Epithelial cell of proximal tubule (primary cell): ENCODE results near the gene SLC35B1. TPM values are rescaled to one million over a fixed set of nuclear protein-coding genes. Genes with fewer than 3 reads are reported as not detected.
A peak's percentile ranks its signal among the peaks of the same experiment; 100 is the strongest.
"Not testable (repeated sequence)": the region's sequence is repeated elsewhere in the genome, so short reads cannot be mapped to it uniquely, and the experiment has no call there.

ENCODE experiments used
- DNase-seq: peaks from one replicate; pipeline ENCODE4 v3.0.0-alpha.2; 2011; ENCODE audit warnings: low read depth
- H3K4me3 ChIP-seq: 2 replicates; pipeline ENCODE4 v1.5.1; 2011; ENCODE audit warnings: low read depth, mild to moderate bottlenecking, low read length
- total RNA-seq: library from RNA; depleted of rRNA; stranded (reverse); fragments of >200 nt; gene quantifications from 2 replicates; pipeline ENCODE4 v1.2.3, GENCODE V29; 2015
- TF ChIP-seq, protein P1 (sequence below): conservative IDR thresholded peaks from 2 replicates; pipeline ENCODE4 v1.5.1; 2012; ENCODE audit warnings: low read depth, mild to moderate bottlenecking, low read length

SLC35B1 gene
- total RNA-seq, 1 donor from 2014 or later: 72.0 TPM

DNA sequence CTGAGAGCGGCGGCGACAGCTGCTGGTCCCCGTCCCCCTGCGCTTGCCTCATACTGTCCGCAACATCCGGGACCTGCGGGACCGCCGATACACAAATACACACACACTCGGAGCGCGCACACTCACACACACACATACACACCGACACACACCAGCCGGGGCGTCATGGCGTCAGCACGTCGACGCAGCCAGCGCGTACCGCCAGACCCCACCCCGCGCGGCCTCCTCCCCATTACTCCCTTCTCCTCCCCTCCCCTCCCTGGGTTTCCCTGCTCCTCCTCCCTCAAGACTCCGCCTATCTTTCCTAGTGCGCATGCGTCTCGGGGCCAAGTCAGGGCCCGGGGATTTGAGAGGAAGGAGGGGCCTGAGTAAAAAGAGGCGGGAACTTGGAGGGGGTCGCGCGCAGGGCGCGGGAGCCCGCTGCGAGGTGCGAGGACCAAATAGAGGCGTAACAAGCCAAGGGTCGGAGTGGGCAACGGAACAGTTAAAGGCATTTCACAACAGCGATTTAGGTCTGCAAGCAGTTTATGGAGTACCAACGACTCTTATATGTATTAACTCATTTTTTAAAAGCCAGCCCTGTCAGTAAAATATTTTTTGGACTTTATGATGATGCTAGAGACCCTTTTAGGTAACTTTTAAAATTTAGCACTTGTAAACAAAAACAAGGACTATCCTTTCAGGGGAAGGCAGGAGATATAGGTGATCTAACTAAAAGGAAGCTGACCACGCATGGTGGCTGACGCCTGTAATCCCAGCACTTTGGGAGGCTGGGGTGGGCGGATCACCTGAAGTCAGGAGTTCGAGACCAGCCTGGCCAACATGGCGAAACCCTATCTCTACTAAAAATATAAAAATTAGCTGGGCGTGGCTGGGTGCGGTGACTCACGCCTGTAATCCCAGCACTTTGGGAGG lies 29.6 kb downstream of the SLC35B1 start, which contains the start of gene SPOP:
SPOP (minus strand) TSS at position 165 of the 915 bp plus-strand sequence. CDS start 55,287 bp downstream, outside the sequence.
- peak within 1 kb of the TSS; percentile 85 for H3K4me3 ChIP-seq
- TF ChIP-seq, protein P1, sequence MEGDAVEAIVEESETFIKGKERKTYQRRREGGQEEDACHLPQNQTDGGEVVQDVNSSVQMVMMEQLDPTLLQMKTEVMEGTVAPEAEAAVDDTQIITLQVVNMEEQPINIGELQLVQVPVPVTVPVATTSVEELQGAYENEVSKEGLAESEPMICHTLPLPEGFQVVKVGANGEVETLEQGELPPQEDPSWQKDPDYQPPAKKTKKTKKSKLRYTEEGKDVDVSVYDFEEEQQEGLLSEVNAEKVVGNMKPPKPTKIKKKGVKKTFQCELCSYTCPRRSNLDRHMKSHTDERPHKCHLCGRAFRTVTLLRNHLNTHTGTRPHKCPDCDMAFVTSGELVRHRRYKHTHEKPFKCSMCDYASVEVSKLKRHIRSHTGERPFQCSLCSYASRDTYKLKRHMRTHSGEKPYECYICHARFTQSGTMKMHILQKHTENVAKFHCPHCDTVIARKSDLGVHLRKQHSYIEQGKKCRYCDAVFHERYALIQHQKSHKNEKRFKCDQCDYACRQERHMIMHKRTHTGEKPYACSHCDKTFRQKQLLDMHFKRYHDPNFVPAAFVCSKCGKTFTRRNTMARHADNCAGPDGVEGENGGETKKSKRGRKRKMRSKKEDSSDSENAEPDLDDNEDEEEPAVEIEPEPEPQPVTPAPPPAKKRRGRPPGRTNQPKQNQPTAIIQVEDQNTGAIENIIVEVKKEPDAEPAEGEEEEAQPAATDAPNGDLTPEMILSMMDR: no peak
- peak; percentile 84 for DNase-seq

GRCh38 chr17:49677134-49677932 lies 30.4 kb downstream of the SLC35B1 start:
- TF ChIP-seq, protein P1: no peak
- H3K4me3 ChIP-seq: peak overlapping the region; percentile 85
- DNase-seq: peak; percentile 23

DNA sequence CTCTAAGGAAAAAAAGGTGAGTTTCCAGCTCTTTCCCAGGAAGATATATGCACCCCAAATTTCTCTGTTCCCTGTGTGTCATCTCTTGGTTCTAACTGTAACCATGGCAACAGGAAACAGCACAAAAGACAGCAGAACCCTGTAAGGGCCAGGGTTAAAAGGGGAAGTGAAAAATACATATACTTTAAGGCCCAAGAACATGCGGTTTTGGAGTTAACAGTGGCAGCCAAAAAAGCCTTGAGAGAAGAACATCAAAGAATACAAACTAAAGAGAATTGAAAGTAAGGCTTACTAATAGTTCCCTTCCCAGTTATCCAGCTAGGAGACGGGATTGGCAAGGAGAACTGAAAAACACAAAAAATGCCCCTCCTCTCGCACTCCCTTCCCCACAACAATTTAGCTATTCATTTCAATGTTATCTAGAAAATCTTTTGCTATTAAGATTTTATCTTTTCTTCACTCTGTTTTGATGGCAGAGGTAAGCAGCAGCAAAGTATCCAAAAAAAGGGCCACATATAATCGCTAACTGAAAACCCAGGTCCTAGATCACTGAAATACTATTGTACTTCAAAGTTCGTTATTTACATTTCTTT lies 31.4 kb downstream of the SLC35B1 start:
- no peak for DNase-seq
- TF ChIP-seq, protein P1: no peak

GRCh38 chr17:49674507-49674906 lies 33.3 kb downstream of the SLC35B1 start:
- TF ChIP-seq, protein P1: no peak
- no peak overlapping the region for H3K4me3 ChIP-seq
- DNase-seq: no peak

More for the DNA sequence above, 31.4 kb downstream of the SLC35B1 start:
- H3K4me3 ChIP-seq: peak overlapping the region; percentile 85

DNA sequence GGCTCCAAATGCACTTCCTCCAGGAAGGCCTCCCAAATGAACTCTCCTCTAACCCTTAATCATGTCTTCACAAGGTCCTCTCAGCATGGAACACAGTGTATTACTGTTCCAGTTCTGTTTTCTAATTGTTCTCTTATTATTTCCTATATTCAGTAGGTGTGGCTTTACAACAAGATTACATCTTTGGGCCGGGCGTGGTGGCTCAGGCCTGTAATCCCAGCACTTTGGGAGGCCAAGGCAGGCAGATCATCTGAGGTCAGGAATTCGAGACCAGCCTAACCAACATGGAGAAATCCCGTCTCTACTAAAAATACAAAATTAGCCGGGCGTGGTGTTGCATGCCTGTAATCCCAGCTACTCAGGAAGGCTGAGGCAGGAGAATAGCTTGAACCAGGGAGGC lies 34.1 kb downstream of the SLC35B1 start:
- DNase-seq: not testable (repeated sequence)

DNA sequence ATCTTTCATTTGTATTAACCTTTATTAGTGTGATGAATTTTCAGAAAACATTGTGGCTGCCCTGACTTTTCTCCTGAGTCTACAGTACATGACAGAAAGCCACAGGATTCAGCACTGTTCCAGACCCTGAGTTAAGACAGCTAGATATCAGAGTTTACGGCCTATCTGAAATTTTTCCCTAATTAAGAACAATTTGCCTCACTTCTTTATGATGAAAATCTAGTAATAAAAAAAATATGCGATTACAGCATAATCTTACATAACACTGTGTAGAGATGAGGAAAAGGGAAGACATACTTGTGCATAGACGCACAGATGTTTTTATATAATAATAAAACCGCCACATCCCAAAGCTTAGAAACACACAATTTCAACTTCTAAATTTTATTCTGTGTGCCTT lies 37.1 kb downstream of the SLC35B1 start:
- TF ChIP-seq, protein P1: no peak

More for the DNA sequence above, 34.1 kb downstream of the SLC35B1 start:
- not testable (repeated sequence) for H3K4me3 ChIP-seq

DNA sequence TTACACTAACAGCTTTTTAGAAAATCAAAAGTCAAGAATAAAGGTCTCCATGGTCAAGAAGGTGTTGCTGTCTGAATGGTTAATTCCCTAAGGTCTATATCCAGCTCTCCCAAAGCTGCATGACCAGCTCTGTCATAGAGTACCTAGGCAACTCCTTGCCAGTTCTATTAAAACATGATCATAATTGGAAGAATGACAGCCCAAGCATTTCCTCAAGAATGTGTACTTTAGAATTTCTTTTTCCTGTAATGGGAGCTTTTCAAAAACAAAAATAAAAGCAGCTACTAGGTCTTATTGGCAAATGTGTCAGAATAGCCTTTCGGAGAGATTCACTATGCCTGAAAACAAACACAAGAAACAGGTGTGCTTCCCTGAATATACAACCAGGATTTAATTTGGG lies 37.8 kb downstream of the SLC35B1 start:
- DNase-seq: no peak
- TF ChIP-seq, protein P1: no peak
- H3K4me3 ChIP-seq: no peak overlapping the region

More for the DNA sequence above, 37.1 kb downstream of the SLC35B1 start:
- H3K4me3 ChIP-seq: no peak overlapping the region
- no peak for DNase-seq
